Retinal pigment epithelial cell (primary cell): Measurements from ENCODE around the gene SLFN14.

Source experiments
- DNase-seq: peaks from one replicate; pipeline ENCODE4 v3.0.0-alpha.2; 2010; ENCODE audit warnings: low read depth
- H3K4me3 ChIP-seq: 2 replicates; pipeline ENCODE4 v1.5.1; 2011; ENCODE audit warnings: mild to moderate bottlenecking, low read length, control low read depth, moderate library complexity
- CTCF ChIP-seq: conservative IDR thresholded peaks from 2 replicates; pipeline ENCODE4 v1.5.1; 2011; ENCODE audit warnings: low read depth, low read length, control low read depth, inconsistent platforms

SLFN14 gene

GRCh38 chr17:35546487-35546886, 14.1 kb downstream of the SLFN14 start:
- no peak for DNase-seq
- no peak for TF ChIP-seq CTCF
- no peak overlapping the region for H3K4me3 ChIP-seq

GRCh38 chr17:35545150-35545549, 15.5 kb downstream of the SLFN14 start:
- DNase-seq: no peak
- H3K4me3 ChIP-seq: no peak overlapping the region
- no peak for TF ChIP-seq CTCF

- no peak overlapping the region for H3K4me3 ChIP-seq
- no peak for TF ChIP-seq CTCF
- no peak for DNase-seq
Measured at GRCh38 chr17:35543856-35544255, 16.8 kb downstream of the SLFN14 start.

GRCh38 chr17:35542990-35543389, 17.6 kb downstream of the SLFN14 start:
- DNase-seq: no peak
- no peak for TF ChIP-seq CTCF
- no peak overlapping the region for H3K4me3 ChIP-seq

GRCh38 chr17:35541434-35541833, 19.2 kb downstream of the SLFN14 start:
- no peak for TF ChIP-seq CTCF
- no peak overlapping the region for H3K4me3 ChIP-seq

GRCh38 chr17:35540589-35541404, 19.8 kb downstream of the SLFN14 start:
- TF ChIP-seq CTCF: no peak
- no peak overlapping the region for H3K4me3 ChIP-seq
- DNase-seq: no peak

More at GRCh38 chr17:35541434-35541833, 19.2 kb downstream of the SLFN14 start:
- DNase-seq: no peak

- H3K4me3 ChIP-seq: no peak overlapping the region
- no peak for DNase-seq
- no peak for TF ChIP-seq CTCF
Measured at GRCh38 chr17:35539659-35540026, 21.0 kb downstream of the SLFN14 start.
